Activated CD8-positive, alpha-beta T cell treated with anti-CD3 and anti-CD28 coated beads for 36 hours (primary cell): ENCODE data around the gene TFB2M. TPM values are rescaled to one million over a fixed set of nuclear protein-coding genes. Genes with fewer than 3 reads are reported as not detected.

Experiments used
- ATAC-seq: fragments of 200-7000 bp; cut with Tn5 transposase; one replicate; pipeline ENCODE4 v1.10.0; 2021; ENCODE audit warnings: mild to moderate bottlenecking, moderate library complexity
- CTCF ChIA-PET: fragments of 350-600 bp; sonication (Branson Sonifier 250); formaldehyde crosslinking; loops from one replicate; lab custom pipeline; 2021; ENCODE audit warnings: antibody characterized with exemption; lab: Charles Lee
- POLR2A ChIA-PET: fragments of 350-600 bp; sonication (Branson Sonifier 250); formaldehyde crosslinking; loops from one replicate; lab custom pipeline; 2021; ENCODE audit warnings: antibody characterized with exemption; lab: Charles Lee
- DNase-seq: peaks from one replicate; pipeline ENCODE4 v3.0.0-alpha.2; 2020
- H3K27ac Mint-ChIP-seq: one replicate; pipeline ENCODE4 v1.8.0; 2021; ENCODE audit warnings: mild to moderate bottlenecking, mixed read lengths
- H3K27me3 Mint-ChIP-seq: one replicate; pipeline ENCODE4 v1.8.0; 2021; ENCODE audit warnings: mixed read lengths
- H3K36me3 Mint-ChIP-seq: one replicate; pipeline ENCODE4 v1.8.0; 2021; ENCODE audit warnings: low read depth, mixed read lengths
- H3K4me1 Mint-ChIP-seq: one replicate; pipeline ENCODE4 v1.8.0; 2021; ENCODE audit warnings: low read depth, mixed read lengths
- H3K4me3 Mint-ChIP-seq: one replicate; pipeline ENCODE4 v1.8.0; 2021; ENCODE audit warnings: mild to moderate bottlenecking, moderate library complexity, mixed read lengths
- H3K9me3 Mint-ChIP-seq: one replicate; pipeline ENCODE4 v1.8.0; 2021; ENCODE audit warnings: mixed read lengths
- intact Hi-C: fragments of 100-400 bp; cut with micrococcal nuclease; formaldehyde crosslinking; loops from one replicate; pipeline ENCODE4 v1.10.0; 2022
- total RNA-seq, 2 experiments: library from RNA; stranded (reverse); gene quantifications; one replicate each; pipeline ENCODE4 v1.2.3, GENCODE V29; 2021
- TF ChIP-seq, protein P1 (sequence below): fragments of 200-600 bp; IDR thresholded peaks from one replicate; pipeline ENCODE4 v1.8.0; 2022; ENCODE audit warnings: antibody characterized with exemption, mild to moderate bottlenecking

Gene TFB2M
- total RNA-seq, 2 experiments from 2014 or later, result 16.0 TPM

- H3K4me1 Mint-ChIP-seq, result peaks cover 9% of the 10 kb centered on the region
- intact Hi-C loops, result loop anchor here (5.0 kb wide), 2 partner anchors 211 to 479 kb away; no protein-coding TSS in a partner anchor
- ATAC-seq (no peak), DNase-seq (no peak)
- CTCF ChIA-PET, result interaction anchor here (0.9 to 3.2 kb wide), 4 partner anchors 8 to 1338 kb away, joined by 3 to 11 read pairs (median 6); partner anchors contain the start of gene SCCPDH
- no peak overlapping the region for H3K27ac Mint-ChIP-seq
- no peak overlapping the region for H3K4me3 Mint-ChIP-seq
- H3K9me3 Mint-ChIP-seq, result no peaks in the 10 kb centered on the region
- peaks cover 1% of the 10 kb centered on the region for H3K36me3 Mint-ChIP-seq
- H3K27me3 Mint-ChIP-seq, result no peaks in the 10 kb centered on the region
- TF ChIP-seq, protein P1, sequence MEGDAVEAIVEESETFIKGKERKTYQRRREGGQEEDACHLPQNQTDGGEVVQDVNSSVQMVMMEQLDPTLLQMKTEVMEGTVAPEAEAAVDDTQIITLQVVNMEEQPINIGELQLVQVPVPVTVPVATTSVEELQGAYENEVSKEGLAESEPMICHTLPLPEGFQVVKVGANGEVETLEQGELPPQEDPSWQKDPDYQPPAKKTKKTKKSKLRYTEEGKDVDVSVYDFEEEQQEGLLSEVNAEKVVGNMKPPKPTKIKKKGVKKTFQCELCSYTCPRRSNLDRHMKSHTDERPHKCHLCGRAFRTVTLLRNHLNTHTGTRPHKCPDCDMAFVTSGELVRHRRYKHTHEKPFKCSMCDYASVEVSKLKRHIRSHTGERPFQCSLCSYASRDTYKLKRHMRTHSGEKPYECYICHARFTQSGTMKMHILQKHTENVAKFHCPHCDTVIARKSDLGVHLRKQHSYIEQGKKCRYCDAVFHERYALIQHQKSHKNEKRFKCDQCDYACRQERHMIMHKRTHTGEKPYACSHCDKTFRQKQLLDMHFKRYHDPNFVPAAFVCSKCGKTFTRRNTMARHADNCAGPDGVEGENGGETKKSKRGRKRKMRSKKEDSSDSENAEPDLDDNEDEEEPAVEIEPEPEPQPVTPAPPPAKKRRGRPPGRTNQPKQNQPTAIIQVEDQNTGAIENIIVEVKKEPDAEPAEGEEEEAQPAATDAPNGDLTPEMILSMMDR, result no peak
- POLR2A ChIA-PET, result interaction anchor here (0.5 to 1.3 kb wide), 2 partner anchors 15 to 179 kb away, joined by 3 to 4 read pairs; partner anchors contain the start of gene SMYD3
These were observed 74.5 kb downstream of the TFB2M start for GRCh38 chr1:246491551-246492053.

Other genes starting within 250 kb of the TFB2M start
- gene SMYD3, start 59.0 kb downstream of the TFB2M start, total RNA-seq, result 10 to 100 TPM; 22.6 to 24.6 TPM
- gene CNST, start 195 bp upstream of the TFB2M start, total RNA-seq, result 10 to 100 TPM; 23.5 to 25.1 TPM
- 10 to 100 TPM; 39.4 to 41.7 TPM for gene SCCPDH, start 158.1 kb upstream of the TFB2M start, total RNA-seq